GM21576 (cell line): ENCODE data around the gene SLC24A4.
A peak's percentile ranks its signal among the peaks of the same experiment; 100 is the strongest.
"Not testable (repeated sequence)": the region's sequence is repeated elsewhere in the genome, so short reads cannot be mapped to it uniquely, and the experiment has no call there.

Experiments used
- ATAC-seq: cut with Tn5 transposase; IDR thresholded peaks from one replicate; pipeline ENCODE4 v1.9.1; 2021; ENCODE audit warnings: mild to moderate bottlenecking, moderate library complexity; ENCODE audit not compliant: unreplicated experiment

Gene SLC24A4

GRCh38 chr14:92532490-92533163 is 209.7 kb downstream of the SLC24A4 start:
- no peak for ATAC-seq

- ATAC-seq: no peak
Measured at GRCh38 chr14:92534932-92535643, 212.1 kb downstream of the SLC24A4 start.

- ATAC-seq: not testable (repeated sequence)
Measured at GRCh38 chr14:92536231-92536630, 213.3 kb downstream of the SLC24A4 start.

GRCh38 chr14:92538412-92538985 is 215.5 kb downstream of the SLC24A4 start:
- peak; percentile 84 for ATAC-seq

GRCh38 chr14:92539419-92539818 is 216.5 kb downstream of the SLC24A4 start:
- ATAC-seq: no peak

- no peak for ATAC-seq
Measured at GRCh38 chr14:92539875-92540274, 216.9 kb downstream of the SLC24A4 start.

- ATAC-seq: no peak
Measured at GRCh38 chr14:92540472-92541048, 217.6 kb downstream of the SLC24A4 start.

GRCh38 chr14:92542766-92543554 is 220.0 kb downstream of the SLC24A4 start:
- ATAC-seq: no peak

GRCh38 chr14:92544051-92544720 is 221.2 kb downstream of the SLC24A4 start:
- no peak for ATAC-seq

- ATAC-seq: no peak
Measured at GRCh38 chr14:92546347-92547053, 223.5 kb downstream of the SLC24A4 start.

- no peak for ATAC-seq
Measured at GRCh38 chr14:92549105-92549858, 226.3 kb downstream of the SLC24A4 start.

GRCh38 chr14:92549859-92550230 is 226.9 kb downstream of the SLC24A4 start:
- ATAC-seq: no peak
